Keratinocyte (primary cell): ENCODE measurements around the gene FBXO42. TPM values are rescaled to one million over a fixed set of nuclear protein-coding genes. Genes with fewer than 3 reads are reported as not detected.
"Not testable (repeated sequence)": the region's sequence is repeated elsewhere in the genome, so short reads cannot be mapped to it uniquely, and the experiment has no call there.

Experiments used
- DNase-seq: peaks from one replicate; pipeline ENCODE4 v3.0.0-alpha.2; 2011; ENCODE audit warnings: low read depth, missing footprints, low spot score
- FAIRE-seq: peaks from 2 replicates; lab custom pipeline; 2011; peaks lifted over from hg19 to GRCh38; lab: Jason Lieb, UNC
- H2AFZ ChIP-seq: 2 replicates; pipeline ENCODE4 v1.6.0; 2012; ENCODE audit warnings: low read length, control low read depth, inconsistent platforms; ENCODE audit not compliant: control insufficient read depth
- H3K27ac ChIP-seq: 2 replicates; pipeline ENCODE4 v1.5.1; 2011; ENCODE audit warnings: low read length; ENCODE audit not compliant: control insufficient read depth, insufficient read depth
- H3K27me3 ChIP-seq: 3 replicates; pipeline ENCODE4 v1.6.0; 2011; ENCODE audit warnings: low read length; ENCODE audit not compliant: control insufficient read depth, insufficient read depth; ENCODE audit errors: extremely low read depth
- H3K36me3 ChIP-seq, 2 experiments: 2 replicates in 1 of 2; 3 replicates in 1 of 2; pipeline ENCODE4 v1.5.1; 2011; ENCODE audit warnings: low read length in 2 of 2, mild to moderate bottlenecking in 1 of 2; ENCODE audit not compliant: control insufficient read depth in 2 of 2, insufficient read depth in 2 of 2; ENCODE audit errors: extremely low read depth in 1 of 2
- H3K4me1 ChIP-seq: 3 replicates; pipeline ENCODE4 v1.5.1; 2011; ENCODE audit warnings: low read length; ENCODE audit not compliant: control insufficient read depth, insufficient read depth; ENCODE audit errors: extremely low read depth
- H3K4me2 ChIP-seq: 3 replicates; pipeline ENCODE4 v1.6.0; 2011; ENCODE audit warnings: low read depth, low read length; ENCODE audit not compliant: control insufficient read depth, insufficient read depth; ENCODE audit errors: extremely low read depth
- H3K4me3 ChIP-seq, 3 experiments: fragments of 200-600 bp in 1 of 3; sonication (generic) in 1 of 3; 2 replicates in 2 of 3; 3 replicates in 1 of 3; pipeline ENCODE4 v1.5.1; 2011 to 2016; ENCODE audit warnings: low read length in 3 of 3, mild to moderate bottlenecking in 3 of 3, control low read depth in 2 of 3, inconsistent platforms in 1 of 3, low read depth in 1 of 3, mixed read lengths in 1 of 3, mixed run types in 1 of 3, moderate library complexity in 1 of 3; ENCODE audit not compliant: control insufficient read depth in 2 of 3, insufficient read depth in 2 of 3; ENCODE audit errors: extremely low read depth in 1 of 3
- H3K79me2 ChIP-seq: 2 replicates; pipeline ENCODE4 v1.6.0; 2012; ENCODE audit warnings: low read length; ENCODE audit not compliant: control insufficient read depth, insufficient read depth
- H3K9ac ChIP-seq: 3 replicates; pipeline ENCODE4 v1.6.0; 2011; ENCODE audit warnings: low read length; ENCODE audit not compliant: control insufficient read depth, insufficient read depth; ENCODE audit errors: extremely low read depth
- H3K9me1 ChIP-seq: 3 replicates; pipeline ENCODE4 v1.6.0; 2011; ENCODE audit warnings: low read length; ENCODE audit not compliant: control insufficient read depth, insufficient read depth; ENCODE audit errors: extremely low read depth
- H3K9me3 ChIP-seq: 2 replicates; pipeline ENCODE4 v1.5.1; 2012; ENCODE audit warnings: low read depth, low read length; ENCODE audit not compliant: control insufficient read depth
- H4K20me1 ChIP-seq: 3 replicates; pipeline ENCODE4 v1.6.0; 2011; ENCODE audit warnings: low read length; ENCODE audit not compliant: control insufficient read depth, insufficient read depth; ENCODE audit errors: extremely low read depth
- CTCF ChIP-seq, 3 experiments: IDR thresholded peaks in 1 of 3; conservative IDR thresholded peaks in 1 of 3; optimal IDR thresholded peaks in 1 of 3; 2 replicates in 2 of 3; 3 replicates in 1 of 3; pipeline versions ENCODE3 to v1.5.1; 2011; ENCODE audit warnings: low read length in 3 of 3, mild to moderate bottlenecking in 3 of 3, moderate library complexity in 2 of 3, control low read depth in 1 of 3, inconsistent platforms in 1 of 3; ENCODE audit not compliant: insufficient read depth in 2 of 3; ENCODE audit errors: extremely low read depth in 1 of 3
- EZH2 ChIP-seq: IDR thresholded peaks from one replicate; pipeline ENCODE4 v1.6.1; 2012; ENCODE audit warnings: inconsistent platforms, mild to moderate bottlenecking, low read length, moderate library complexity
- dilution Hi-C: fragments of 300-500 bp; cut with MboI; formaldehyde crosslinking; loops from one replicate; pipeline ENCODE4 v1.7.0; 2020; ENCODE audit warnings: low sequenced_read_pairs; ENCODE audit not compliant: extremely low pct_ligation_motif_present
- polyA plus RNA-seq, 5 experiments: library from polyadenylated mRNA; depleted of rRNA in 3 of 5; stranded (reverse) in 3 of 5; stranded (forward) in 1 of 5; unstranded in 1 of 5; fragments of >200 nt; gene quantifications; 1 replicate in 1 of 5; 2 replicates in 3 of 5; 3 replicates in 1 of 5; pipeline versions ENCODE4 v1.2.1 to v1.2.3, GENCODE V29; 2011 to 2012; ENCODE audit warnings: missing spikeins in 2 of 5, low read depth in 1 of 5, low replicate concordance in 1 of 5

Gene FBXO42
- polyA plus RNA-seq, 1 donor (not counting 4 experiments of a cell fraction or from before 2014, with no cell fraction given): 14.1 TPM

DNA sequence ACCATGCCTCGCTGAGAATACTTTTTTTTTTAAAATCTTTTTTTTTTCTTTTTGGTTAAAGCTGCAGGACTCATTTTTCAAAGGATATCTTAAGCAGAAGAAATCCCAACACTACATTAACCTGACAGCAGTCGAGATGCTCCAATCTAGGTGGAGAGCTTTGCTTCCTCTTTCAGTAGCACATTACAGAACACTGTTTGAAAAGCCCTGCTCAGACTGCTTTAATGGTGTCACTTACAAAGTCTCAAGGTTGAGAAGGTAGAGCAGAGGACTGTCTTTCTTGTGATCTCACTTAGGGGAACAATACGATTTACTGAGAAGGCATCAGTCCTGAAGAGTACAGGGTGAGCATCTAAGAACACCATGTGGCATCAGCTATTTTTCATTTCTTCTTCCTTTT lies 94.3 kb downstream of the FBXO42 start:
- peaks cover 10% of the 10 kb centered on the region for H3K4me1 ChIP-seq
- no peaks in the 10 kb centered on the region for H4K20me1 ChIP-seq
- no peaks in the 10 kb centered on the region for H3K9me1 ChIP-seq
- TF ChIP-seq CTCF (optimal IDR thresholded peaks at IDR 0.05 in 1 of 3, IDR thresholded peaks at IDR 0.05 in 1 of 3, conservative IDR thresholded peaks at IDR 0.05 in 1 of 3; ENCODE audit: extremely low read depth in 1 of 3, insufficient read depth in 2 of 3, low read length in 3 of 3): no peak
- no peak for TF ChIP-seq EZH2
- no peak for FAIRE-seq
- H3K27ac ChIP-seq: no peak overlapping the region
- no peaks in the 10 kb centered on the region for H3K27me3 ChIP-seq
- no peak overlapping the region for H3K9ac ChIP-seq
- H3K4me2 ChIP-seq: no peak overlapping the region
- H3K9me3 ChIP-seq: no peaks in the 10 kb centered on the region
- no peak overlapping the region for H2AFZ ChIP-seq
- dilution Hi-C loops: no loop called here
- no peaks in the 10 kb centered on the region for H3K79me2 ChIP-seq
- peaks cover 4 to 5% of the 10 kb centered on the region in 2 experiments for H3K36me3 ChIP-seq
- no peak for DNase-seq
- H3K4me3 ChIP-seq: no peak overlapping the region

DNA sequence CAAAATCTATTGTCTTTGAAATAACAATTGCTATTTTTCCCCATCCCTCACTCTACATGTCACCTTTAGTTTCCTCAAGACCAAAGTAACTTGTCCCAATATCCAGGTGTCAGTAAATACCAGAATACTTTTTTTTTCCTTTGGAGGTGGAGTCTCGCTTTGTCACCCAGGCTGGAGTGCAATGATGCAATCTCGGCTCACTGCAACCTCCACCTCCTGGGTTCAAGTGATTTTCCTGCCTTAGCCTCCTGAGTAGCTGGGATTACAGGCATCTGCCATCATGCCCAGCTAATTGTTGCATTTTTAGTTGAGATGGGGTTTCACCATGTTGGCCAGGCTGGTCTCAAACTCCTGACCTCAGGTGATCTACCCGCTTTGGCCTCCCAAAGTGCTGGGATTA lies 94.7 kb downstream of the FBXO42 start:
- H3K27ac ChIP-seq, DNase-seq, H3K27me3 ChIP-seq, H4K20me1 ChIP-seq, FAIRE-seq, H3K9me3 ChIP-seq, H3K79me2 ChIP-seq, H3K36me3 ChIP-seq, H3K4me3 ChIP-seq, H3K9ac ChIP-seq, H3K4me2 ChIP-seq, H3K9me1 ChIP-seq, H2AFZ ChIP-seq, dilution Hi-C loops: not testable (repeated sequence)
- H3K4me1 ChIP-seq: peaks cover 10% of the 10 kb centered on the region

DNA sequence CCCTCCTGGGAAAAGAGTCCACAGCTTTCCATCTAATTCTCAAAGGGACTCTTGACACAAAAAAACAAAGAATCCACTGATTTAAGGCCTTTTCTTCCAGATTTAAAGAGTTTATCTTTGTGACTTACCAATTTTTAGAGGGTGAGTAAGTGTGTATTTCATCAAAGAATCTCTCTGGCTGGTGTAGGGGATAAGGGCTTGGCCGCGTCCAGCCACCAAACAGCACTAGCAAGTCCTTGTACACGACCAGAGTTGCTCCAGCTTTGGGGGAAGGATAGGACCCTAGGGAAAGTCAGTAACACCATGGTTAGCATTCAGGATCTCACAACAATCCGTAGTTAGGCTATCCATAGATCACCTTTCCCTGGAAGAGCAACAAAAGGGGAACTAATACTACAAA lies 95.8 kb downstream of the FBXO42 start:
- FAIRE-seq (no peak), DNase-seq (no peak)
- dilution Hi-C loops: no loop called here
- H3K4me2 ChIP-seq: no peak overlapping the region
- no peaks in the 10 kb centered on the region for H4K20me1 ChIP-seq
- peaks cover 5 to 6% of the 10 kb centered on the region in 2 experiments for H3K36me3 ChIP-seq
- no peaks in the 10 kb centered on the region for H3K79me2 ChIP-seq
- no peak overlapping the region for H3K9ac ChIP-seq
- TF ChIP-seq CTCF (optimal IDR thresholded peaks at IDR 0.05 in 1 of 3, IDR thresholded peaks at IDR 0.05 in 1 of 3, conservative IDR thresholded peaks at IDR 0.05 in 1 of 3; ENCODE audit: extremely low read depth in 1 of 3, insufficient read depth in 2 of 3, low read length in 3 of 3) (no peak), EZH2 (no peak)
- H3K27ac ChIP-seq: no peak overlapping the region
- no peaks in the 10 kb centered on the region for H3K9me3 ChIP-seq
- no peak overlapping the region for H3K4me3 ChIP-seq
- H3K9me1 ChIP-seq: no peaks in the 10 kb centered on the region
- no peaks in the 10 kb centered on the region for H3K27me3 ChIP-seq
- H2AFZ ChIP-seq: no peak overlapping the region
- peaks cover 10% of the 10 kb centered on the region for H3K4me1 ChIP-seq
